Breast epithelium (tissue), 3 donors: ENCODE measurements around the gene HDLBP.

Experiments
- POLR2A ChIP-seq: fragments of 450-650 bp; IDR thresholded peaks from one replicate; pipeline ENCODE4 v1.6.1; 2016; ENCODE audit warnings: antibody characterized with exemption, mild to moderate bottlenecking, moderate library complexity
- POLR2AphosphoS5 ChIP-seq, 3 donors: sonication (generic); formaldehyde crosslinking; IDR thresholded peaks; one replicate each; pipeline ENCODE4 v1.6.1; 2017; ENCODE audit warnings: antibody characterized with exemption in 3 of 3
- TF ChIP-seq, protein P1 (sequence below), 3 donors: fragments of 450-650 bp; IDR thresholded peaks; one replicate each; pipeline ENCODE4 v1.5.1; 2016 to 2017; ENCODE audit warnings: antibody characterized with exemption in 3 of 3, mild to moderate bottlenecking in 3 of 3, moderate library complexity in 3 of 3

- TF ChIP-seq POLR2A, result no peak
- TF ChIP-seq, protein P1, sequence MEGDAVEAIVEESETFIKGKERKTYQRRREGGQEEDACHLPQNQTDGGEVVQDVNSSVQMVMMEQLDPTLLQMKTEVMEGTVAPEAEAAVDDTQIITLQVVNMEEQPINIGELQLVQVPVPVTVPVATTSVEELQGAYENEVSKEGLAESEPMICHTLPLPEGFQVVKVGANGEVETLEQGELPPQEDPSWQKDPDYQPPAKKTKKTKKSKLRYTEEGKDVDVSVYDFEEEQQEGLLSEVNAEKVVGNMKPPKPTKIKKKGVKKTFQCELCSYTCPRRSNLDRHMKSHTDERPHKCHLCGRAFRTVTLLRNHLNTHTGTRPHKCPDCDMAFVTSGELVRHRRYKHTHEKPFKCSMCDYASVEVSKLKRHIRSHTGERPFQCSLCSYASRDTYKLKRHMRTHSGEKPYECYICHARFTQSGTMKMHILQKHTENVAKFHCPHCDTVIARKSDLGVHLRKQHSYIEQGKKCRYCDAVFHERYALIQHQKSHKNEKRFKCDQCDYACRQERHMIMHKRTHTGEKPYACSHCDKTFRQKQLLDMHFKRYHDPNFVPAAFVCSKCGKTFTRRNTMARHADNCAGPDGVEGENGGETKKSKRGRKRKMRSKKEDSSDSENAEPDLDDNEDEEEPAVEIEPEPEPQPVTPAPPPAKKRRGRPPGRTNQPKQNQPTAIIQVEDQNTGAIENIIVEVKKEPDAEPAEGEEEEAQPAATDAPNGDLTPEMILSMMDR (IDR thresholded peaks at IDR 0.05), result no peak
- no peak for TF ChIP-seq POLR2AphosphoS5 (IDR thresholded peaks at IDR 0.05)
These were observed 73.8 kb downstream of the HDLBP start for GRCh38 chr2:241241669-241242068.
